SJSA1 (cell line): ENCODE data around the gene ANKRD12. TPM values are rescaled to one million over a fixed set of nuclear protein-coding genes. Genes with fewer than 3 reads are reported as not detected.

Experiments used
- DNase-seq, 2 experiments: peaks; one replicate each; pipeline ENCODE4 v3.0.0-alpha.2; 2015 to 2020; ENCODE audit warnings: low spot score in 2 of 2, low read depth in 1 of 2
- H3K27ac ChIP-seq: fragments of 250-450 bp; sonication (Bioruptor Pico); 2 replicates; pipeline ENCODE4 v1.5.1; 2020; ENCODE audit warnings: mild to moderate bottlenecking, moderate library complexity
- H3K27me3 ChIP-seq: fragments of 250-450 bp; sonication (Bioruptor Pico); replicated peaks from 2 replicates; pipeline ENCODE4 v1.5.1; 2020; ENCODE audit warnings: mild to moderate bottlenecking, moderate library complexity
- H3K36me3 ChIP-seq: fragments of 250-450 bp; sonication (Bioruptor Pico); 2 replicates; pipeline ENCODE4 v1.5.1; 2020; ENCODE audit warnings: mild to moderate bottlenecking
- H3K4me1 ChIP-seq: fragments of 250-450 bp; sonication (Bioruptor Pico); replicated peaks from 2 replicates; pipeline ENCODE4 v1.6.1; 2021; ENCODE audit warnings: mild to moderate bottlenecking
- H3K4me3 ChIP-seq: fragments of 250-450 bp; sonication (Bioruptor Pico); 2 replicates; pipeline ENCODE4 v1.5.1; 2020; ENCODE audit warnings: mild to moderate bottlenecking
- H3K9me3 ChIP-seq: fragments of 250-450 bp; sonication (Bioruptor Pico); replicated peaks from 2 replicates; pipeline ENCODE4 v1.5.1; 2020; ENCODE audit warnings: mild to moderate bottlenecking
- total RNA-seq: library from RNA; depleted of rRNA; stranded (reverse); fragments of >200 nt; shearing (Covaris generic); gene quantifications from 2 replicates; pipeline ENCODE4 v1.2.3, GENCODE V29; 2014

ANKRD12 gene
- total RNA-seq, 1 experiment from 2014 or later = 38.8 TPM

- no peaks in the 10 kb centered on the region for H3K9me3 ChIP-seq
- peaks cover 20% of the 10 kb centered on the region for H3K36me3 ChIP-seq
- DNase-seq = no peak
- no peak overlapping the region for H3K27ac ChIP-seq
- peaks cover 35% of the 10 kb centered on the region for H3K4me1 ChIP-seq
- H3K27me3 ChIP-seq = no peaks in the 10 kb centered on the region
- no peak overlapping the region for H3K4me3 ChIP-seq
Measured at GRCh38 chr18:9100796-9101195, 35.8 kb upstream of the ANKRD12 start.

- peaks cover 22% of the 10 kb centered on the region for H3K36me3 ChIP-seq
- H3K27ac ChIP-seq = peak overlapping the region; percentile 79
- peaks cover 38% of the 10 kb centered on the region for H3K4me1 ChIP-seq
- peak in 1 of 2 experiments; percentile 79 for DNase-seq
- H3K4me3 ChIP-seq = peak overlapping the region; percentile 66
- no peaks in the 10 kb centered on the region for H3K27me3 ChIP-seq
- H3K9me3 ChIP-seq = no peaks in the 10 kb centered on the region
Measured at GRCh38 chr18:9101730-9102507, 34.7 kb upstream of the ANKRD12 start.

- Histone ChIP-seq H3K36me3 (peaks cover 29% of the 10 kb centered on the region), H3K4me1 (peaks cover 46% of the 10 kb centered on the region), H3K27ac (peak within 1 kb of the TSS; percentile 79), H3K27me3 (no peaks in the 10 kb centered on the region), H3K4me3 (peak within 1 kb of the TSS; percentile 66), H3K9me3 (no peaks in the 10 kb centered on the region)
- peak; percentile 93 to 97 for DNase-seq
Measured at GRCh38 chr18:9102508-9103375, 33.8 kb upstream of the ANKRD12 start, which contains the start of gene NDUFV2. Gene NDUFV2 (plus strand): TSS chr18:9102699. CDS start chr18:9102744, 45 bp downstream.

DNA sequence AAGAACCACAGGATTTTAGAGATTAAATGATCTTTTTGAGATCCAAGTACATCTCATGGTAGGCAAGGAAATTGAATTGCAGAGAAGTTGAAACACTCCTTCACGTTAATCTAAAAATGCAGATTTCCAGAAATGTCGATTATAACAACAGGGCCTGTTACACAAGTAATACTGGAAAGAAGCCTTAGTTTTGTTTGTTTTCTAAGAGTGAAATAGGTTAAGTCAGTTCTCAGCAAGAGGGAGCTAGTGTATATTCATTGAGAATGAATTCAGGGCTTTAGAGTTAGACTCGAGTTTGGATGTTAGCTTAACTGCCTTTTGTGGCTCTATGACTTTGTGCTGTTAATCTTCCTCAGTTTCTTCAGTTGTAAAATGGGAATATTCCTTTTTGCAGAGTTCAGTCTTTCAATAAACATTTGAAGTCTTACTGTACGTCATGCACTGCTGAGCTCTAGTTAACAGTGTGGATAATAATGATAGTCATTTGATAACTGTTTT, 33.2 kb upstream of the ANKRD12 start:
- Histone ChIP-seq H3K4me3 (peak overlapping the region; percentile 66), H3K4me1 (peaks cover 46% of the 10 kb centered on the region), H3K27ac (peak overlapping the region; percentile 68), H3K36me3 (peaks cover 29% of the 10 kb centered on the region), H3K9me3 (no peaks in the 10 kb centered on the region), H3K27me3 (no peaks in the 10 kb centered on the region)
- DNase-seq = peak in 1 of 2 experiments; percentile 49

DNA sequence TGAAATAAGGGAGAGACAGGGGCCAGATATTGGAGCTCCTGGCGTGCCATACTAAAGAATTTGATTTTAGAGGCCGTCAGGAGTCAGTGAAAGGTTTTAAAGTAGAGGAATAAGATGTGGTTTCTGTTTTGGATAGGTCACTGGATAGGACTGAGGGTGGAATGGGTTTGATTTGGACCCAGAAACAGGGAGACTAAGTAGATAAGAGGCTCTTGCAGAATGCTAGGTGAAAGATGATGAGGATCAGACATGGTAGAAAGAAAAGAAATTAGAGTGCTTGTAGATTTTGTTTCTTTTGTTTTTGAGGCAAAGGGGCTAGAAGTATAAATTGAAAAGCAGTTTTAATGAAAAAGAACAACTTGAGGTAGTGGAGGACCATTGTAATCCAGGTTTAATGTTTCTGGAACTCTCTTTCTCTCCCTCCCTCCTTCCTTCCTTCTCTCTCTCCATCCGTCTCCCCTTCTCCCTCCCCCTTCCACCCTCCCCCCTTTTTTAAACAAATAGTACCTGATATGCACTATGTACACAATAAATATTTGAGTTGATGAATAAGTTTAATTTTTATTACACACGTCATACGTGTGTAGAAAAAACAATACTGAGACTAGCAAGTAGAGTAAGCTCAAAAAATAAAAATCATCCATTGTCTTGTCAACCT, 32.2 kb upstream of the ANKRD12 start:
- H3K4me1 ChIP-seq = peaks cover 54% of the 10 kb centered on the region
- DNase-seq = peak in 1 of 2 experiments; percentile 11
- no peaks in the 10 kb centered on the region for H3K9me3 ChIP-seq
- peak overlapping the region; percentile 66 for H3K4me3 ChIP-seq
- no peak overlapping the region for H3K27ac ChIP-seq
- no peaks in the 10 kb centered on the region for H3K27me3 ChIP-seq
- H3K36me3 ChIP-seq = peaks cover 32% of the 10 kb centered on the region

- Histone ChIP-seq H3K36me3 (peaks cover 42% of the 10 kb centered on the region), H3K9me3 (no peaks in the 10 kb centered on the region), H3K4me3 (no peak overlapping the region), H3K27me3 (no peaks in the 10 kb centered on the region), H3K4me1 (peaks cover 62% of the 10 kb centered on the region), H3K27ac (no peak overlapping the region)
- no peak for DNase-seq
Measured at GRCh38 chr18:9105420-9105819, 31.2 kb upstream of the ANKRD12 start.

- Histone ChIP-seq H3K27me3 (no peaks in the 10 kb centered on the region), H3K9me3 (no peaks in the 10 kb centered on the region), H3K4me3 (no peak overlapping the region), H3K27ac (no peak overlapping the region), H3K4me1 (peaks cover 62% of the 10 kb centered on the region), H3K36me3 (peaks cover 46% of the 10 kb centered on the region)
- DNase-seq = no peak
Measured at GRCh38 chr18:9106094-9106493, 30.5 kb upstream of the ANKRD12 start.

GRCh38 chr18:9106800-9107584, 29.6 kb upstream of the ANKRD12 start:
- no peak for DNase-seq
- H3K4me3 ChIP-seq = no peak overlapping the region
- H3K27me3 ChIP-seq = no peaks in the 10 kb centered on the region
- peaks cover 54% of the 10 kb centered on the region for H3K4me1 ChIP-seq
- H3K27ac ChIP-seq = no peak overlapping the region
- H3K9me3 ChIP-seq = no peaks in the 10 kb centered on the region
- peaks cover 49% of the 10 kb centered on the region for H3K36me3 ChIP-seq

DNA sequence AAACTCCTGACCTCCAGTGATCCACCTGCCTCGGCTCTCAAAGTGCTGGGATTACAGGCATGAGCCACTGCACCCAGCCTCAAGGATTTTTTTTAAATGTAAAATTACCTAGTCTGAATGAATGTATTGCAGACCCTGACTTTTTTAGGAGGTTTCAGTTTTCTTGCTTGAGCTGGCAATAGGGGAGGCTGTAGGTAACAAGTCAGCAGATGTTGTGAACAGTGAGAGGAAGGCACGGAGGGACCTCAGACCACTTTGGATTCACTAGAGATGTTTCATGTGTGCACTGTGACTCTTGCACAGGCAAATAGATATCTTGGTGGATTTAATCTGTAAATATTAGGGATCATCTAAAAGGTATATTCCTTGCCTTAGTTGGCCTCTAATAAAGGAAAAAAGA, 27.7 kb upstream of the ANKRD12 start:
- Histone ChIP-seq H3K27me3 (no peaks in the 10 kb centered on the region), H3K9me3 (no peaks in the 10 kb centered on the region), H3K27ac (peak overlapping the region; percentile 26; the same call in 1 of the 2 replicates), H3K4me3 (no peak overlapping the region), H3K4me1 (peaks cover 49% of the 10 kb centered on the region), H3K36me3 (peaks cover 45% of the 10 kb centered on the region)
- DNase-seq = no peak

- H3K36me3 ChIP-seq = peaks cover 40% of the 10 kb centered on the region
- H3K4me1 ChIP-seq = peaks cover 45% of the 10 kb centered on the region
- peak in 1 of 2 experiments; percentile 26 for DNase-seq
- H3K27me3 ChIP-seq = no peaks in the 10 kb centered on the region
- peak overlapping the region; percentile 26 for H3K27ac ChIP-seq
- no peak overlapping the region for H3K4me3 ChIP-seq
- no peaks in the 10 kb centered on the region for H3K9me3 ChIP-seq
Measured at GRCh38 chr18:9109523-9109922, 27.1 kb upstream of the ANKRD12 start.

DNA sequence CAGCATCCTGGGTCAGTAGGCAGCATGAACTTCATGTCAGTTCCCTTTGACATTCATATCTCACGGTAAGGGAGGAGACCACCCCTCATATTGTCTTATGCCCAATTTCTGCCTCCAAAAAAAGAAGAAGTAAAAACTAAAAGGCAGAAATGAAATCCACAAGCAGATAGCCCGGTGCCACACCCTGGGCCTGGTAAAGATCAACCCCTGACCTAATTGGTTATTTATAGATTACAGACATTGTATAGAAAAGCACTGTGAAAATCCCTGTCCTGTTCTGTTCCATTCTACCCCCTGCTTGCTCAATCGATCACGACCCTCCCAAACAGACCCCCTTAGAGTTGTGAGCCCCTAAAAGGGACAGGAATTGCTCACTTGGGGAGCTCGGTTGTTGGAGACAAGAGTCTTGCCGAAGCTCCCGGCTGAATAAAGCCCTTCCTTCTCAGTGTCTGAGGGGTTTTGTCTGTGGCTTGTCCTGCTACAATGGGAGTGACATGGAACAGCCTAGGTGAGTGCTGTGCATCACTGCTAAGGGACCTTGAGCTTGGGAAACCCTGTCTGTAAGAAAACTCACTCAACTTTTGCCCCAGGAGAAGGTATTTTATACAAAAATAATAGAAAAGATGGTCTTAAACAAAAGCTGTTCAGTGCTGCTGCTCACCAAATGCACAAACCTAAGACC, 23.0 kb upstream of the ANKRD12 start:
- Histone ChIP-seq H3K4me1 (peaks cover 48% of the 10 kb centered on the region), H3K27ac (no peak overlapping the region), H3K36me3 (peaks cover 27% of the 10 kb centered on the region), H3K4me3 (no peak overlapping the region), H3K27me3 (no peaks in the 10 kb centered on the region), H3K9me3 (no peaks in the 10 kb centered on the region)
- no peak for DNase-seq

GRCh38 chr18:9115984-9116383, 20.6 kb upstream of the ANKRD12 start:
- peak in 1 of 2 experiments; percentile 7 for DNase-seq
- Histone ChIP-seq H3K36me3 (peaks cover 33% of the 10 kb centered on the region), H3K9me3 (no peaks in the 10 kb centered on the region), H3K4me1 (peaks cover 32% of the 10 kb centered on the region), H3K4me3 (no peak overlapping the region), H3K27ac (peak overlapping the region; percentile 72), H3K27me3 (no peaks in the 10 kb centered on the region)
